ENCODE data around the gene SYNE1.

The SYNE1 gene

GRCh38 chr6:152099446-152100182 lies 537.5 kb downstream of the SYNE1 start:
- Histone ChIP-seq H3K36me3 (ENCODE audit: control insufficient read depth, insufficient read depth, low read length) (no peaks in the 10 kb centered on the region), H3K4me1 (no peaks in the 10 kb centered on the region), H3K27ac (no peak overlapping the region), H3K4me2 (ENCODE audit: low read length) (no peak overlapping the region), H3K9ac (no peak overlapping the region), H3K27me3 (ENCODE audit: control insufficient read depth, insufficient read depth, low read length) (no peaks in the 10 kb centered on the region), H2AFZ (no peak overlapping the region), H3K79me2 (no peaks in the 10 kb centered on the region), H3K9me3 (ENCODE audit: control insufficient read depth, low read length) (no peaks in the 10 kb centered on the region), H3K4me3 (ENCODE audit: low read depth, low read length) (no peak overlapping the region)
- TF ChIP-seq, protein P1, sequence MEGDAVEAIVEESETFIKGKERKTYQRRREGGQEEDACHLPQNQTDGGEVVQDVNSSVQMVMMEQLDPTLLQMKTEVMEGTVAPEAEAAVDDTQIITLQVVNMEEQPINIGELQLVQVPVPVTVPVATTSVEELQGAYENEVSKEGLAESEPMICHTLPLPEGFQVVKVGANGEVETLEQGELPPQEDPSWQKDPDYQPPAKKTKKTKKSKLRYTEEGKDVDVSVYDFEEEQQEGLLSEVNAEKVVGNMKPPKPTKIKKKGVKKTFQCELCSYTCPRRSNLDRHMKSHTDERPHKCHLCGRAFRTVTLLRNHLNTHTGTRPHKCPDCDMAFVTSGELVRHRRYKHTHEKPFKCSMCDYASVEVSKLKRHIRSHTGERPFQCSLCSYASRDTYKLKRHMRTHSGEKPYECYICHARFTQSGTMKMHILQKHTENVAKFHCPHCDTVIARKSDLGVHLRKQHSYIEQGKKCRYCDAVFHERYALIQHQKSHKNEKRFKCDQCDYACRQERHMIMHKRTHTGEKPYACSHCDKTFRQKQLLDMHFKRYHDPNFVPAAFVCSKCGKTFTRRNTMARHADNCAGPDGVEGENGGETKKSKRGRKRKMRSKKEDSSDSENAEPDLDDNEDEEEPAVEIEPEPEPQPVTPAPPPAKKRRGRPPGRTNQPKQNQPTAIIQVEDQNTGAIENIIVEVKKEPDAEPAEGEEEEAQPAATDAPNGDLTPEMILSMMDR (IDR thresholded peaks at IDR 0.05) = no peak

- TF ChIP-seq, protein P1 (IDR thresholded peaks at IDR 0.05) = no peak
- Histone ChIP-seq H3K9ac (no peak overlapping the region), H3K9me3 (ENCODE audit: control insufficient read depth, low read length) (no peaks in the 10 kb centered on the region), H3K4me2 (ENCODE audit: low read length) (no peak overlapping the region), H3K36me3 (ENCODE audit: control insufficient read depth, insufficient read depth, low read length) (no peaks in the 10 kb centered on the region), H3K27ac (no peak overlapping the region), H2AFZ (no peak overlapping the region), H3K79me2 (no peaks in the 10 kb centered on the region), H3K27me3 (ENCODE audit: control insufficient read depth, insufficient read depth, low read length) (no peaks in the 10 kb centered on the region), H3K4me1 (no peaks in the 10 kb centered on the region), H3K4me3 (ENCODE audit: low read depth, low read length) (no peak overlapping the region)
Measured at GRCh38 chr6:152098683-152099082, 538.5 kb downstream of the SYNE1 start.

DNA sequence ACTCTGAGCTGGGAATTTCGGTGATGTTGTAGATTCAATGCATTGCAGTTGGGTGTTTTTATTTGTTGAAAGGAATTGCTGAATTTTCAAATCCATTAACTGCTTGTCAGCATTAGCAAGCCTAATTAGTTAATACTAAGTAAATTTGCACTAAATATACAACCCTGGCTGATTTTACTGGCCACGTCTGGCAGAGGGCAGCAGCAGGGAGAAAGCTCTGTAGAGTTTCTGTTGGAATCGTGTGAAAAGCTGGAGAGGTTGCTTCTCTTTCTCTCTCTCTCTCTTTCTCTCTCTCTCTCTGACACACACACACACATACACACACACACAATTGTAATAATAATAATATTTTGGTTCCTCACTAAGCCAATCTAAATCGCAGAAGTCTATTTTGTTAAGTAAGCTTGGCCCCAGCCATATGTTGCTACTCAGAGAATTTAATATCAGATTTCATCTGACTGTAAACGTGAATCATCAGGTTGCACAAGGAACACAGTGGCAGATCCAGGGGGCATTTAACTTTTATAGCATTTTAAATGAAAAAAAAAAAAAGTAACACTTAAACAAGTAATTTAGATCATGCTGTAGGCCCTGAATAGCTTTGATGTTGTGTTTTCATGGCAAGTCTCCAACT lies 540.2 kb downstream of the SYNE1 start:
- H3K9me3 ChIP-seq (ENCODE audit: control insufficient read depth, low read length) = no peaks in the 10 kb centered on the region
- no peaks in the 10 kb centered on the region for H3K36me3 ChIP-seq (ENCODE audit: control insufficient read depth, insufficient read depth, low read length)
- no peak overlapping the region for H3K27ac ChIP-seq
- H3K27me3 ChIP-seq (ENCODE audit: control insufficient read depth, insufficient read depth, low read length) = no peaks in the 10 kb centered on the region
- no peak overlapping the region for H2AFZ ChIP-seq
- TF ChIP-seq, protein P1 (IDR thresholded peaks at IDR 0.05) = no peak
- no peak overlapping the region for H3K9ac ChIP-seq
- H3K79me2 ChIP-seq = no peaks in the 10 kb centered on the region
- H3K4me1 ChIP-seq = no peaks in the 10 kb centered on the region
- no peak overlapping the region for H3K4me3 ChIP-seq (ENCODE audit: low read depth, low read length)
- H3K4me2 ChIP-seq (ENCODE audit: low read length) = no peak overlapping the region

GRCh38 chr6:152094992-152095592 lies 542.1 kb downstream of the SYNE1 start:
- no peak overlapping the region for H3K4me2 ChIP-seq (ENCODE audit: low read length)
- TF ChIP-seq, protein P1 (IDR thresholded peaks at IDR 0.05) = no peak
- H3K27ac ChIP-seq = no peak overlapping the region
- no peaks in the 10 kb centered on the region for H3K4me1 ChIP-seq
- no peaks in the 10 kb centered on the region for H3K79me2 ChIP-seq
- H3K27me3 ChIP-seq (ENCODE audit: control insufficient read depth, insufficient read depth, low read length) = no peaks in the 10 kb centered on the region
- H3K9ac ChIP-seq = no peak overlapping the region
- no peak overlapping the region for H3K4me3 ChIP-seq (ENCODE audit: low read depth, low read length)
- H2AFZ ChIP-seq = no peak overlapping the region
- no peaks in the 10 kb centered on the region for H3K9me3 ChIP-seq (ENCODE audit: control insufficient read depth, low read length)
- H3K36me3 ChIP-seq (ENCODE audit: control insufficient read depth, insufficient read depth, low read length) = no peaks in the 10 kb centered on the region
